Activated CD4-positive, alpha-beta memory T cell treated with anti-CD3 and anti-CD28 coated beads for 36 hours (primary cell): ENCODE measurements around the gene HARBI1. TPM values are rescaled to one million over a fixed set of nuclear protein-coding genes. Genes with fewer than 3 reads are reported as not detected.
A peak's percentile ranks its signal among the peaks of the same experiment; 100 is the strongest.

Experiments used
- CTCF ChIA-PET: fragments of 350-600 bp; sonication (Branson Sonifier 250); formaldehyde crosslinking; loops from one replicate; lab custom pipeline; 2021; ENCODE audit warnings: antibody characterized with exemption, inconsistent platforms; lab: Charles Lee
- POLR2A ChIA-PET: fragments of 350-600 bp; sonication (Branson Sonifier 250); formaldehyde crosslinking; loops from one replicate; lab custom pipeline; 2021; ENCODE audit warnings: antibody characterized with exemption; lab: Charles Lee
- DNase-seq: peaks from one replicate; pipeline ENCODE4 v3.0.0-alpha.2; 2020
- H3K27ac Mint-ChIP-seq: one replicate; pipeline ENCODE4 v1.8.0; 2021; ENCODE audit warnings: mixed read lengths
- H3K27me3 Mint-ChIP-seq: one replicate; pipeline ENCODE4 v1.8.0; 2021; ENCODE audit warnings: mixed read lengths
- H3K36me3 Mint-ChIP-seq: one replicate; pipeline ENCODE4 v1.8.0; 2021; ENCODE audit warnings: mixed read lengths
- H3K4me1 Mint-ChIP-seq: one replicate; pipeline ENCODE4 v1.8.0; 2021; ENCODE audit warnings: low read depth, mixed read lengths
- H3K4me3 Mint-ChIP-seq: one replicate; pipeline ENCODE4 v1.8.0; 2021; ENCODE audit warnings: mild to moderate bottlenecking, mixed read lengths
- H3K9me3 Mint-ChIP-seq: one replicate; pipeline ENCODE4 v1.8.0; 2021; ENCODE audit warnings: mixed read lengths
- intact Hi-C: fragments of 100-400 bp; cut with micrococcal nuclease; formaldehyde crosslinking; loops from one replicate; pipeline ENCODE4 v1.15.1; 2023
- total RNA-seq, 2 experiments: library from RNA; stranded (reverse); gene quantifications; one replicate each; pipeline ENCODE4 v1.2.3, GENCODE V29; 2021

Gene HARBI1
- total RNA-seq, 2 experiments from 2014 or later: 3.1 TPM

GRCh38 chr11:46560300-46560991 is 56.6 kb downstream of the HARBI1 start:
- Mint-ChIP-seq H3K36me3 (no peaks in the 10 kb centered on the region), H3K4me1 (peaks cover 62% of the 10 kb centered on the region), H3K27me3 (no peaks in the 10 kb centered on the region), H3K4me3 (peak overlapping the region; percentile 79), H3K9me3 (no peaks in the 10 kb centered on the region), H3K27ac (peak overlapping the region; percentile 91)
- ChIA-PET CTCF (interaction anchor here (0.7 to 2.4 kb wide), 9 partner anchors 11 to 593 kb away, joined by 3 to 9 read pairs (median 5); partner anchors contain the start of genes ATG13 and HARBI1), POLR2A (interaction anchor here (0.7 to 1.4 kb wide), 4 partner anchors 10 to 56 kb away, joined by 3 to 6 read pairs (median 3); partner anchors contain the start of gene AMBRA1)
- intact Hi-C loops: loop anchor here (2.0 kb wide), 1 partner anchor 56 kb away; the partner anchor contains the start of genes ATG13 and HARBI1
- peak; percentile 21 for DNase-seq

DNA sequence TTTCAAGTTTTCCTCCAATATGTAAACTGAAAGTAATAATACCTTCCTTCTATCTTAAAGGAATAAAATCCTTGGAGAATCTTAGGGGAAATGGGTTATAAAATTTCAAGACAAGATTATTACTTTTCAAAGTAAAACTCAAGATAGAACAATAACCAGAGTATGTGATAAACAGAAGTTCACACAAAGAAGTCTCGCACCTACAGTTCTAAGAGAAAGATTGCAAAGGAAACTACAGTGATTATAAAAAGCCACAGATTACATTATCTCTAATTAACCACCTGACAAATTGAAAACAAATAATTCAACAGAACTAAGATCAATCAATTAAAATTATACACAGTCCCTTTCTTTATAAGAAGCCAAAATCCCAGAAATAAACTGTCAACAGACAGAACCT is 57.2 kb downstream of the HARBI1 start:
- Mint-ChIP-seq H3K4me1 (peaks cover 66% of the 10 kb centered on the region), H3K27ac (peak overlapping the region; percentile 91), H3K27me3 (no peaks in the 10 kb centered on the region), H3K4me3 (peak overlapping the region; percentile 79), H3K36me3 (no peaks in the 10 kb centered on the region), H3K9me3 (no peaks in the 10 kb centered on the region)
- intact Hi-C loops: loop anchor here (2.0 kb wide), 1 partner anchor 57 kb away; the partner anchor contains the start of genes ATG13 and HARBI1
- DNase-seq: no peak
- ChIA-PET CTCF (interaction anchor here (0.7 to 2.4 kb wide), 4 partner anchors 30 to 110 kb away, joined by 3 to 9 read pairs (median 4); partner anchors contain the start of genes ATG13 and HARBI1), POLR2A (interaction anchor here (0.9 kb wide), 1 partner anchor 56 kb away, joined by 3 read pairs; no protein-coding TSS in a partner anchor)

DNA sequence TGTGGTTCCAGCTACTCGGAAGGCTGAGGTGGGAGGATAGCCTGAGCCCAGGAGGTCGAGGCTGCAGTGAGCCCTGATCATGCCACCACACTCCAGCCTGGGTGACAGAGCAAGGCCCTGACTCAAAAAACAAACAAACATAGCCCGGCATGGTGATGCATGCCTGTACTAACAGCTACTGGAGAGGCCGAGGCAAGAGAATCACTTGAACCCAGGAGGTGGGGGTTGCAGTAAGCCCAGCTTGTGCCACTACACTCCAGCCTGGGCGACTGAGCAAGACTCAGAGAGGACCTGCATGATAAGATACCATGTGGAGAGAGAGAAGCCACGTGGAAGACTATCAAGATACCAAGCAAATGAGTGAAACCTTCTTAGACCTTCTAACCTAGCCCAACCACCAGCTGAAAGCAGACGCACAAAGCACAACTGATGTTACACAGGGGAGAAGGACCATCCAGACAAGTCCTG is 59.3 kb downstream of the HARBI1 start:
- Mint-ChIP-seq H3K27ac (no peak overlapping the region), H3K4me1 (peaks cover 68% of the 10 kb centered on the region), H3K9me3 (no peaks in the 10 kb centered on the region), H3K36me3 (no peaks in the 10 kb centered on the region), H3K4me3 (no peak overlapping the region), H3K27me3 (no peaks in the 10 kb centered on the region)
- ChIA-PET POLR2A (no interaction called here), CTCF (interaction anchor here (0.8 to 0.9 kb wide), 2 partner anchors 28 to 60 kb away, joined by 3 read pairs; partner anchors contain the start of gene ATG13)
- intact Hi-C loops: no loop called here
- no peak for DNase-seq

DNA sequence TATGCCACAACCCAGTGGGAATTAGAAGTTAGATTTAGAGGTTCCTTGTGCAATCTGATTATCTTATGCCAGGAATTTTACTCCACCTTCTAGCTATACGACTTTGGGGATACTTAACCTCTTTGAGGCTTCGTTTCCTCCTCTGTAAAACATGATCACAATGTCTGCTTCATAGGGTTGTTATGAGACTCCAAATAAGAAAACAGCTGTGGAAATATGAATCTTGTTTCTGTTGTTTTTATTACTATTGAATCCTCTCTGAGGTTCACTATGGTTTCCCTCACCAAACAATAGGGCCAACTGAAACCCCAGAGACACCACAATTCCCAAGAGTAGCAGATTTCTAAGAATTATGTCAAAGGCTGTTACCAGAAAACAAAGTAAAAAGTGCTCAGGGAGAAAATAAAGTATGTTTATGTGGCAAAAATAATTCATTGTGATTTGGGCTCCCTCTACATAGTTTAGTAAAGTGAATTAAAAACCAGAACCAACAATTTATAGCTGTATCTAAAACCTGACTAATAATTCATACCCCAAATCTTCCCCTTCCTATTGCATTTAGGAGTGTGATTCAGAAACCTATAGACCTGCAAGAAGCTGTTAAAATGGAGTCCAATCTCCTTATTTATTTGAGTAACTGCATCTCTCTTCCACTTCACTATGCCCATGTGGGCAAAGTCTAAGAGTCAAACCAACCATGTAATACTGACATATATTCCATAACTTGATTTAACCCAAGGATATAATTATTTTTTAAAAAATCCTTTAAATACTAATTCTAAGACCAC is 61.6 kb downstream of the HARBI1 start:
- H3K4me1 Mint-ChIP-seq: peaks cover 49% of the 10 kb centered on the region
- H3K27ac Mint-ChIP-seq: no peak overlapping the region
- DNase-seq: peak; percentile 16
- no peaks in the 10 kb centered on the region for H3K9me3 Mint-ChIP-seq
- no peaks in the 10 kb centered on the region for H3K27me3 Mint-ChIP-seq
- intact Hi-C loops: no loop called here
- POLR2A ChIA-PET: no interaction called here
- CTCF ChIA-PET: interaction anchor here (1.0 to 3.3 kb wide), 4 partner anchors 17 to 167 kb away, joined by 3 to 11 read pairs (median 6); no protein-coding TSS in a partner anchor
- H3K4me3 Mint-ChIP-seq: no peak overlapping the region
- H3K36me3 Mint-ChIP-seq: no peaks in the 10 kb centered on the region

- no peaks in the 10 kb centered on the region for H3K9me3 Mint-ChIP-seq
- H3K4me1 Mint-ChIP-seq: peaks cover 44% of the 10 kb centered on the region
- H3K36me3 Mint-ChIP-seq: no peaks in the 10 kb centered on the region
- DNase-seq: no peak
- POLR2A ChIA-PET: no interaction called here
- intact Hi-C loops: no loop called here
- no peaks in the 10 kb centered on the region for H3K27me3 Mint-ChIP-seq
- CTCF ChIA-PET: interaction anchor here (0.7 to 3.3 kb wide), 4 partner anchors 16 to 955 kb away, joined by 3 to 11 read pairs (median 6); no protein-coding TSS in a partner anchor
- H3K4me3 Mint-ChIP-seq: no peak overlapping the region
- H3K27ac Mint-ChIP-seq: no peak overlapping the region
Measured at GRCh38 chr11:46554213-46555147, 62.5 kb downstream of the HARBI1 start.

GRCh38 chr11:46553814-46554212 is 63.2 kb downstream of the HARBI1 start:
- Mint-ChIP-seq H3K4me1 (peaks cover 41% of the 10 kb centered on the region), H3K27me3 (no peaks in the 10 kb centered on the region), H3K9me3 (no peaks in the 10 kb centered on the region), H3K4me3 (no peak overlapping the region), H3K36me3 (no peaks in the 10 kb centered on the region), H3K27ac (no peak overlapping the region)
- CTCF ChIA-PET: interaction anchor here (1.4 to 3.3 kb wide), 3 partner anchors 15 to 63 kb away, joined by 3 to 11 read pairs (median 8); no protein-coding TSS in a partner anchor
- POLR2A ChIA-PET: no interaction called here
- no peak for DNase-seq
- intact Hi-C loops: no loop called here

Other genes starting within 250 kb of the HARBI1 start
- gene MDK, start 235.6 kb downstream of the HARBI1 start, total RNA-seq: 1 to 10 TPM; 5.9 to 7.0 TPM
- gene CHRM4, start 225.5 kb downstream of the HARBI1 start, total RNA-seq: not detected
- 10 to 100 TPM; 22.5 to 24.1 TPM for gene AMBRA1, start 23.2 kb downstream of the HARBI1 start, total RNA-seq
- 10 to 100 TPM; 49.9 to 51.0 TPM for gene ATG13, start 326 bp upstream of the HARBI1 start, total RNA-seq
- 10 to 100 TPM; 45.8 to 46.2 TPM for gene ARHGAP1, start 83.4 kb upstream of the HARBI1 start, total RNA-seq
- 10 to 100 TPM in 1 of 2 experiments, 1 to 10 TPM in 1; 9.4 to 10.7 TPM for gene ZNF408, start 83.8 kb upstream of the HARBI1 start, total RNA-seq
- under 1 TPM in 1 of 2 experiments, not detected in 1; 0.29 TPM for gene F2, start 102.0 kb upstream of the HARBI1 start, total RNA-seq
- 100 to 1,000 TPM; 174 TPM for gene CKAP5, start 229.1 kb upstream of the HARBI1 start, total RNA-seq